ENCODE results near the gene FAF1. TPM values are rescaled to one million over a fixed set of nuclear protein-coding genes. Genes with fewer than 3 reads are reported as not detected.

Gene FAF1
- total and polyA plus RNA-seq, 9 of the 15 experiments (the other 6 are each of a cell fraction or from before 2014, with no cell fraction given): 48.7 to 225 (median 118) TPM

DNA sequence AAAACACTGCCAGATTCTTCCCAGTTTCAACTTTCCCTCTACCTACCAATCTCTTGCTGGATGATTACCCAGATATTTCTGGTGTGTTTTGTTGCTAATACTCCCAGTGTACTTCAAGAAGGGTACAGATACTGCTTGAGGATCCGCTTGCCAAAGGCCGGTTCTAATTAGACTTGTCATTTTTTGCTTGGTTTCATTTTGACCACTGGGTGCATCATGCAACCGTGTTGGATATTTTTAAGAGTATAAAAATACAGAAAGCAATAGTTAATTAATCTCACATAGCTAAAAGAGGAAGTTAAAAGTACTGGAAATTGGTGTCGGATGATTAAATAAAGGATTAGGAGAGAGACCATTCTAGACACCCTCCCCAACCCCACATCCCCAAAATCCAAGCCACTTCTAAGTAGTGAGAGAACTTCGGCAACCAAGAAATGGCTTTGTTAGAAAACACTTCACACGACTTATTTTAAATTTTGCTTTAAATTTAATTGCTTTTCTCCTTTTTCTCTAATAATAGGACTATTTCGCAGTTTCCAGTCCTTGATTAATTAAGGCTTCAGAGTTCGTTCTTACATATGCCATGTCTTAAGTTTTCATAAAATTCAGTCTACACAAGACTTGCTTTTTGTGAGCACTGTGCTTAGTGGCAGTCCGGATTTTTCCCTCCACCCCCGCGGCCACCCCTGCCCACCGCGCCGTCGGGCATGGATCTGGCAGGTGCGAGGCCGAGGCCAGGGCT lies 7.5 kb upstream of the FAF1 start (continued):
- TF ChIP-seq SNRNP70 (optimal IDR thresholded peaks at IDR 0.05; ENCODE audit: low read depth, low read length) (no peak), FOXP1 (CRISPR knock-in tag; IDR thresholded peaks at IDR 0.05) (0 out of 2 replicates have a peak, but pooled peaks have one; percentile 65), JUN (IDR thresholded peaks at IDR 0.05; ENCODE audit: borderline replicate concordance, low read depth, low read length) (no peak), JUN (CRISPR knock-in tag; IDR thresholded peaks at IDR 0.05; ENCODE audit: borderline replicate concordance) (no peak), L3MBTL2 (IDR thresholded peaks at IDR 0.05) (peak; percentile 98), PHB (CRISPR knock-in tag; IDR thresholded peaks at IDR 0.05) (no peak), ETV5 (CRISPR knock-in tag; IDR thresholded peaks at IDR 0.05; ENCODE audit: low read depth) (no peak)
- TF ChIP-seq, protein P1, sequence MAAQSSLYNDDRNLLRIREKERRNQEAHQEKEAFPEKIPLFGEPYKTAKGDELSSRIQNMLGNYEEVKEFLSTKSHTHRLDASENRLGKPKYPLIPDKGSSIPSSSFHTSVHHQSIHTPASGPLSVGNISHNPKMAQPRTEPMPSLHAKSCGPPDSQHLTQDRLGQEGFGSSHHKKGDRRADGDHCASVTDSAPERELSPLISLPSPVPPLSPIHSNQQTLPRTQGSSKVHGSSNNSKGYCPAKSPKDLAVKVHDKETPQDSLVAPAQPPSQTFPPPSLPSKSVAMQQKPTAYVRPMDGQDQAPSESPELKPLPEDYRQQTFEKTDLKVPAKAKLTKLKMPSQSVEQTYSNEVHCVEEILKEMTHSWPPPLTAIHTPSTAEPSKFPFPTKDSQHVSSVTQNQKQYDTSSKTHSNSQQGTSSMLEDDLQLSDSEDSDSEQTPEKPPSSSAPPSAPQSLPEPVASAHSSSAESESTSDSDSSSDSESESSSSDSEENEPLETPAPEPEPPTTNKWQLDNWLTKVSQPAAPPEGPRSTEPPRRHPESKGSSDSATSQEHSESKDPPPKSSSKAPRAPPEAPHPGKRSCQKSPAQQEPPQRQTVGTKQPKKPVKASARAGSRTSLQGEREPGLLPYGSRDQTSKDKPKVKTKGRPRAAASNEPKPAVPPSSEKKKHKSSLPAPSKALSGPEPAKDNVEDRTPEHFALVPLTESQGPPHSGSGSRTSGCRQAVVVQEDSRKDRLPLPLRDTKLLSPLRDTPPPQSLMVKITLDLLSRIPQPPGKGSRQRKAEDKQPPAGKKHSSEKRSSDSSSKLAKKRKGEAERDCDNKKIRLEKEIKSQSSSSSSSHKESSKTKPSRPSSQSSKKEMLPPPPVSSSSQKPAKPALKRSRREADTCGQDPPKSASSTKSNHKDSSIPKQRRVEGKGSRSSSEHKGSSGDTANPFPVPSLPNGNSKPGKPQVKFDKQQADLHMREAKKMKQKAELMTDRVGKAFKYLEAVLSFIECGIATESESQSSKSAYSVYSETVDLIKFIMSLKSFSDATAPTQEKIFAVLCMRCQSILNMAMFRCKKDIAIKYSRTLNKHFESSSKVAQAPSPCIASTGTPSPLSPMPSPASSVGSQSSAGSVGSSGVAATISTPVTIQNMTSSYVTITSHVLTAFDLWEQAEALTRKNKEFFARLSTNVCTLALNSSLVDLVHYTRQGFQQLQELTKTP (IDR thresholded peaks at IDR 0.05; ENCODE audit: low read depth in 1 of 2, partially characterized antibody in 2 of 2): peak in 1 of 2 experiments; percentile 17
- TF ChIP-seq, protein P2, sequence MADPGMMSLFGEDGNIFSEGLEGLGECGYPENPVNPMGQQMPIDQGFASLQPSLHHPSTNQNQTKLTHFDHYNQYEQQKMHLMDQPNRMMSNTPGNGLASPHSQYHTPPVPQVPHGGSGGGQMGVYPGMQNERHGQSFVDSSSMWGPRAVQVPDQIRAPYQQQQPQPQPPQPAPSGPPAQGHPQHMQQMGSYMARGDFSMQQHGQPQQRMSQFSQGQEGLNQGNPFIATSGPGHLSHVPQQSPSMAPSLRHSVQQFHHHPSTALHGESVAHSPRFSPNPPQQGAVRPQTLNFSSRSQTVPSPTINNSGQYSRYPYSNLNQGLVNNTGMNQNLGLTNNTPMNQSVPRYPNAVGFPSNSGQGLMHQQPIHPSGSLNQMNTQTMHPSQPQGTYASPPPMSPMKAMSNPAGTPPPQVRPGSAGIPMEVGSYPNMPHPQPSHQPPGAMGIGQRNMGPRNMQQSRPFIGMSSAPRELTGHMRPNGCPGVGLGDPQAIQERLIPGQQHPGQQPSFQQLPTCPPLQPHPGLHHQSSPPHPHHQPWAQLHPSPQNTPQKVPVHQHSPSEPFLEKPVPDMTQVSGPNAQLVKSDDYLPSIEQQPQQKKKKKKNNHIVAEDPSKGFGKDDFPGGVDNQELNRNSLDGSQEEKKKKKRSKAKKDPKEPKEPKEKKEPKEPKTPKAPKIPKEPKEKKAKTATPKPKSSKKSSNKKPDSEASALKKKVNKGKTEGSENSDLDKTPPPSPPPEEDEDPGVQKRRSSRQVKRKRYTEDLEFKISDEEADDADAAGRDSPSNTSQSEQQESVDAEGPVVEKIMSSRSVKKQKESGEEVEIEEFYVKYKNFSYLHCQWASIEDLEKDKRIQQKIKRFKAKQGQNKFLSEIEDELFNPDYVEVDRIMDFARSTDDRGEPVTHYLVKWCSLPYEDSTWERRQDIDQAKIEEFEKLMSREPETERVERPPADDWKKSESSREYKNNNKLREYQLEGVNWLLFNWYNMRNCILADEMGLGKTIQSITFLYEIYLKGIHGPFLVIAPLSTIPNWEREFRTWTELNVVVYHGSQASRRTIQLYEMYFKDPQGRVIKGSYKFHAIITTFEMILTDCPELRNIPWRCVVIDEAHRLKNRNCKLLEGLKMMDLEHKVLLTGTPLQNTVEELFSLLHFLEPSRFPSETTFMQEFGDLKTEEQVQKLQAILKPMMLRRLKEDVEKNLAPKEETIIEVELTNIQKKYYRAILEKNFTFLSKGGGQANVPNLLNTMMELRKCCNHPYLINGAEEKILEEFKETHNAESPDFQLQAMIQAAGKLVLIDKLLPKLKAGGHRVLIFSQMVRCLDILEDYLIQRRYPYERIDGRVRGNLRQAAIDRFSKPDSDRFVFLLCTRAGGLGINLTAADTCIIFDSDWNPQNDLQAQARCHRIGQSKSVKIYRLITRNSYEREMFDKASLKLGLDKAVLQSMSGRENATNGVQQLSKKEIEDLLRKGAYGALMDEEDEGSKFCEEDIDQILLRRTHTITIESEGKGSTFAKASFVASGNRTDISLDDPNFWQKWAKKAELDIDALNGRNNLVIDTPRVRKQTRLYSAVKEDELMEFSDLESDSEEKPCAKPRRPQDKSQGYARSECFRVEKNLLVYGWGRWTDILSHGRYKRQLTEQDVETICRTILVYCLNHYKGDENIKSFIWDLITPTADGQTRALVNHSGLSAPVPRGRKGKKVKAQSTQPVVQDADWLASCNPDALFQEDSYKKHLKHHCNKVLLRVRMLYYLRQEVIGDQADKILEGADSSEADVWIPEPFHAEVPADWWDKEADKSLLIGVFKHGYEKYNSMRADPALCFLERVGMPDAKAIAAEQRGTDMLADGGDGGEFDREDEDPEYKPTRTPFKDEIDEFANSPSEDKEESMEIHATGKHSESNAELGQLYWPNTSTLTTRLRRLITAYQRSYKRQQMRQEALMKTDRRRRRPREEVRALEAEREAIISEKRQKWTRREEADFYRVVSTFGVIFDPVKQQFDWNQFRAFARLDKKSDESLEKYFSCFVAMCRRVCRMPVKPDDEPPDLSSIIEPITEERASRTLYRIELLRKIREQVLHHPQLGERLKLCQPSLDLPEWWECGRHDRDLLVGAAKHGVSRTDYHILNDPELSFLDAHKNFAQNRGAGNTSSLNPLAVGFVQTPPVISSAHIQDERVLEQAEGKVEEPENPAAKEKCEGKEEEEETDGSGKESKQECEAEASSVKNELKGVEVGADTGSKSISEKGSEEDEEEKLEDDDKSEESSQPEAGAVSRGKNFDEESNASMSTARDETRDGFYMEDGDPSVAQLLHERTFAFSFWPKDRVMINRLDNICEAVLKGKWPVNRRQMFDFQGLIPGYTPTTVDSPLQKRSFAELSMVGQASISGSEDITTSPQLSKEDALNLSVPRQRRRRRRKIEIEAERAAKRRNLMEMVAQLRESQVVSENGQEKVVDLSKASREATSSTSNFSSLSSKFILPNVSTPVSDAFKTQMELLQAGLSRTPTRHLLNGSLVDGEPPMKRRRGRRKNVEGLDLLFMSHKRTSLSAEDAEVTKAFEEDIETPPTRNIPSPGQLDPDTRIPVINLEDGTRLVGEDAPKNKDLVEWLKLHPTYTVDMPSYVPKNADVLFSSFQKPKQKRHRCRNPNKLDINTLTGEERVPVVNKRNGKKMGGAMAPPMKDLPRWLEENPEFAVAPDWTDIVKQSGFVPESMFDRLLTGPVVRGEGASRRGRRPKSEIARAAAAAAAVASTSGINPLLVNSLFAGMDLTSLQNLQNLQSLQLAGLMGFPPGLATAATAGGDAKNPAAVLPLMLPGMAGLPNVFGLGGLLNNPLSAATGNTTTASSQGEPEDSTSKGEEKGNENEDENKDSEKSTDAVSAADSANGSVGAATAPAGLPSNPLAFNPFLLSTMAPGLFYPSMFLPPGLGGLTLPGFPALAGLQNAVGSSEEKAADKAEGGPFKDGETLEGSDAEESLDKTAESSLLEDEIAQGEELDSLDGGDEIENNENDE (IDR thresholded peaks at IDR 0.05; ENCODE audit: low read depth, low read length): no peak
- TF ChIP-seq, protein P3, sequence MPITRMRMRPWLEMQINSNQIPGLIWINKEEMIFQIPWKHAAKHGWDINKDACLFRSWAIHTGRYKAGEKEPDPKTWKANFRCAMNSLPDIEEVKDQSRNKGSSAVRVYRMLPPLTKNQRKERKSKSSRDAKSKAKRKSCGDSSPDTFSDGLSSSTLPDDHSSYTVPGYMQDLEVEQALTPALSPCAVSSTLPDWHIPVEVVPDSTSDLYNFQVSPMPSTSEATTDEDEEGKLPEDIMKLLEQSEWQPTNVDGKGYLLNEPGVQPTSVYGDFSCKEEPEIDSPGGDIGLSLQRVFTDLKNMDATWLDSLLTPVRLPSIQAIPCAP (CRISPR knock-in tag; IDR thresholded peaks at IDR 0.05; ENCODE audit: borderline replicate concordance): no peak

All from K562 (cell line).